ENCODE results near the gene FTO. TPM values are rescaled to one million over a fixed set of nuclear protein-coding genes. Genes with fewer than 3 reads are reported as not detected.

Gene FTO
- total and polyA plus RNA-seq, 12 donors: 17.8 to 310 (median 156) TPM

- no peaks in the 10 kb centered on the region for H3K27me3 ChIP-seq
- WGBS, 4 donors: 89 to 97% (median 96%) methylated on average over 5 of the region's 5 CpGs
Observed at GRCh38 chr16:53876811-53877210, 172.9 kb downstream of the FTO start.

GRCh38 chr16:53878216-53878615 is 174.3 kb downstream of the FTO start:
- Histone ChIP-seq H3K27me3 (no peaks in the 10 kb centered on the region), H3K27ac (no peak overlapping the region), H3K36me3 (replicated peaks in 1 of 2) (peaks cover 0 to 10% of the 10 kb centered on the region in 2 donors), H3K9me3 (replicated peaks in 1 of 3) (no peaks in the 10 kb centered on the region), H3K4me3 (no peak overlapping the region), H3K4me1 (replicated peaks in 1 of 2) (peaks cover 10% of the 10 kb centered on the region in 2 donors)
- DNase-seq: no peak
- 70 to 80% (median 78%) methylated on average over 4 of the region's 4 CpGs for WGBS, 4 donors
- intact Hi-C loops (cut with DNase I): no loop called here
- TF ChIP-seq CTCF (IDR thresholded peaks at IDR 0.05) (no peak), POLR2A (IDR thresholded peaks at IDR 0.05) (no peak)

More at GRCh38 chr16:53876811-53877210, 172.9 kb downstream of the FTO start:
- Histone ChIP-seq H3K9me3 (replicated peaks in 1 of 3) (no peaks in the 10 kb centered on the region), H3K27ac (no peak overlapping the region), H3K36me3 (replicated peaks in 1 of 2) (peaks cover 0 to 9% of the 10 kb centered on the region in 2 donors), H3K4me3 (no peak overlapping the region), H3K4me1 (replicated peaks in 1 of 2) (peaks cover 16 to 20% of the 10 kb centered on the region in 2 donors)
- TF ChIP-seq CTCF (IDR thresholded peaks at IDR 0.05) (no peak), POLR2A (IDR thresholded peaks at IDR 0.05) (no peak)
- intact Hi-C loops (cut with DNase I): no loop called here
- DNase-seq: no peak

- Histone ChIP-seq H3K9me3 (replicated peaks in 1 of 3) (no peaks in the 10 kb centered on the region), H3K27ac (no peak overlapping the region), H3K4me3 (no peak overlapping the region), H3K36me3 (replicated peaks in 1 of 2) (peaks cover 0 to 10% of the 10 kb centered on the region in 2 donors), H3K27me3 (no peaks in the 10 kb centered on the region), H3K4me1 (replicated peaks in 1 of 2) (peaks cover 10% of the 10 kb centered on the region in 2 donors)
- intact Hi-C loops (cut with DNase I): loop anchor here in 1 of 2 donors (10.0 kb wide), 1 partner anchor 327 kb away; no protein-coding TSS in a partner anchor
- TF ChIP-seq POLR2A (IDR thresholded peaks at IDR 0.05) (no peak), CTCF (IDR thresholded peaks at IDR 0.05) (no peak)
- peak in 1 of 7 donors; percentile 8 for DNase-seq
- 69 to 75% (median 72%) methylated on average over 2 of the region's 2 CpGs for WGBS, 4 donors
Observed at GRCh38 chr16:53881371-53881770, 177.4 kb downstream of the FTO start.

- H3K4me3 ChIP-seq: no peak overlapping the region
Observed at GRCh38 chr16:53882310-53882709, 178.4 kb downstream of the FTO start.

More at GRCh38 chr16:53882310-53882709, 178.4 kb downstream of the FTO start:
- intact Hi-C loops (cut with DNase I): loop anchor here in 1 of 2 donors (10.0 kb wide), 1 partner anchor 328 kb away; no protein-coding TSS in a partner anchor
- Histone ChIP-seq H3K9me3 (replicated peaks in 1 of 3) (no peaks in the 10 kb centered on the region), H3K27me3 (no peaks in the 10 kb centered on the region), H3K36me3 (replicated peaks in 1 of 2) (peaks cover 0 to 10% of the 10 kb centered on the region in 2 donors), H3K27ac (no peak overlapping the region), H3K4me1 (replicated peaks in 1 of 2) (peaks cover 10% of the 10 kb centered on the region in 2 donors)
- TF ChIP-seq CTCF (IDR thresholded peaks at IDR 0.05) (no peak), POLR2A (IDR thresholded peaks at IDR 0.05) (no peak)
- no peak for DNase-seq
- 94 to 100% (median 96%) methylated on average over 1 of the region's 1 CpG for WGBS, 4 donors

Measured in adrenal gland (tissue), 12 donors.